GM23338 (cell line): ENCODE measurements around the gene SPAAR. TPM values are rescaled to one million over a fixed set of nuclear protein-coding genes. Genes with fewer than 3 reads are reported as not detected.
A peak's percentile ranks its signal among the peaks of the same experiment; 100 is the strongest.

Source experiments
- ATAC-seq: fragments of 200-7000 bp; cut with Tn5 transposase; 3 replicates; pipeline ENCODE4 v1.9.1; 2020
- DNase-seq: peaks from one replicate; pipeline ENCODE4 v3.0.0-alpha.2; 2015; ENCODE audit warnings: low spot score
- H2AFZ ChIP-seq: fragments of 200-600 bp; sonication (generic); 2 replicates; pipeline ENCODE4 v1.8.0; 2016; ENCODE audit warnings: antibody characterized with exemption, mild to moderate bottlenecking, moderate library complexity
- H3F3A ChIP-seq: fragments of 200-600 bp; sonication (generic); replicated peaks from 2 replicates; pipeline ENCODE4 v1.8.0; 2017; ENCODE audit warnings: antibody characterized with exemption, mixed run types, low read depth
- H3K27ac ChIP-seq: fragments of 200-600 bp; sonication (generic); 2 replicates; pipeline ENCODE4 v1.6.1; 2016; ENCODE audit warnings: low read depth
- H3K27me3 ChIP-seq: fragments of 200-600 bp; sonication (generic); 2 replicates; pipeline ENCODE4 v1.8.0; 2016; ENCODE audit warnings: mild to moderate bottlenecking, mixed run types, moderate library complexity; ENCODE audit not compliant: insufficient read depth
- H3K36me3 ChIP-seq: fragments of 200-600 bp; sonication (generic); 2 replicates; pipeline ENCODE4 v1.8.0; 2016; ENCODE audit warnings: mild to moderate bottlenecking; ENCODE audit not compliant: insufficient read depth
- H3K4me1 ChIP-seq: fragments of 200-600 bp; sonication (generic); 2 replicates; pipeline ENCODE4 v1.8.0; 2016; ENCODE audit warnings: mild to moderate bottlenecking, moderate library complexity; ENCODE audit not compliant: insufficient read depth
- H3K4me2 ChIP-seq: fragments of 200-600 bp; sonication (generic); 2 replicates; pipeline ENCODE4 v1.7.1; 2017; ENCODE audit warnings: mixed run types
- H3K4me3 ChIP-seq: fragments of 200-600 bp; sonication (generic); 2 replicates; pipeline ENCODE4 v1.6.1; 2016; ENCODE audit warnings: mixed run types
- H3K79me2 ChIP-seq: fragments of 200-600 bp; sonication (generic); replicated peaks from 2 replicates; pipeline ENCODE4 v1.8.0; 2017; ENCODE audit warnings: mild to moderate bottlenecking; ENCODE audit not compliant: insufficient read depth
- H3K9me2 ChIP-seq: fragments of 200-600 bp; sonication (generic); 2 replicates; pipeline ENCODE4 v1.8.0; 2017; ENCODE audit not compliant: insufficient read depth
- H4K20me1 ChIP-seq: fragments of 200-600 bp; sonication (generic); replicated peaks from 2 replicates; pipeline ENCODE4 v1.8.0; 2017; ENCODE audit warnings: mild to moderate bottlenecking; ENCODE audit not compliant: insufficient read depth
- H3K27ac Mint-ChIP-seq: 2 replicates; pipeline ENCODE4 v1.8.0; 2020; ENCODE audit warnings: inconsistent platforms, mild to moderate bottlenecking, moderate library complexity, mixed read lengths
- H3K27me3 Mint-ChIP-seq: 3 replicates; pipeline ENCODE4 v1.8.0; 2022; ENCODE audit warnings: low read depth, mild to moderate bottlenecking, moderate library complexity, mixed read lengths, inconsistent platforms; ENCODE audit not compliant: insufficient read depth, poor library complexity
- H3K36me3 Mint-ChIP-seq: 3 replicates; pipeline ENCODE4 v1.8.0; 2021; ENCODE audit warnings: low read depth, mild to moderate bottlenecking, inconsistent platforms, moderate library complexity, mixed read lengths
- H3K4me1 Mint-ChIP-seq: 3 replicates; pipeline ENCODE4 v1.8.0; 2020; ENCODE audit warnings: mild to moderate bottlenecking, inconsistent platforms, mixed read lengths
- H3K4me3 Mint-ChIP-seq: 3 replicates; pipeline ENCODE4 v1.8.0; 2021; ENCODE audit warnings: moderate library complexity, mild to moderate bottlenecking, inconsistent platforms, mixed read lengths
- H3K9me3 Mint-ChIP-seq: 3 replicates; pipeline ENCODE4 v1.8.0; 2020; ENCODE audit warnings: moderate library complexity, mild to moderate bottlenecking, inconsistent platforms, mixed read lengths
- CREB1 ChIP-seq: fragments of 250-450 bp; sonication (Bioruptor Pico); IDR thresholded peaks from 2 replicates; pipeline ENCODE4 v1.5.0; 2020; ENCODE audit warnings: low read depth, mild to moderate bottlenecking, moderate library complexity
- CTCF ChIP-seq, 2 experiments: fragments of 200-600 bp in 1 of 2; sonication (generic) in 1 of 2; conservative IDR thresholded peaks; 2 replicates each; pipeline versions ENCODE4 v1.5.1 to v1.6.1; 2016 to 2017; ENCODE audit warnings: antibody characterized with exemption in 2 of 2, low read depth in 2 of 2, mild to moderate bottlenecking in 2 of 2, moderate library complexity in 1 of 2
- ETS1 ChIP-seq: IDR thresholded peaks from 2 replicates; pipeline ENCODE4 v1.6.1; 2016; ENCODE audit warnings: antibody characterized with exemption
- EZH2 ChIP-seq: fragments of 200-600 bp; sonication (generic); IDR thresholded peaks from one replicate; pipeline ENCODE4 v1.8.0; 2017; ENCODE audit warnings: antibody characterized with exemption, mild to moderate bottlenecking, low read depth; ENCODE audit not compliant: unreplicated experiment
- EZH2phosphoT487 ChIP-seq: fragments of 200-600 bp; sonication (generic); IDR thresholded peaks from one replicate; pipeline ENCODE4 v1.8.1; 2018; ENCODE audit warnings: antibody characterized with exemption; ENCODE audit not compliant: unreplicated experiment
- POLR2AphosphoS5 ChIP-seq: IDR thresholded peaks from 2 replicates; pipeline ENCODE4 v1.6.1; 2016; ENCODE audit warnings: antibody characterized with exemption, low read depth
- ZNF331 ChIP-seq: fragments of 250-450 bp; sonication (Bioruptor Pico); IDR thresholded peaks from 2 replicates; pipeline ENCODE4 v1.5.0; 2020; ENCODE audit warnings: low read depth, mild to moderate bottlenecking, moderate library complexity
- polyA plus RNA-seq: library from polyadenylated mRNA; unstranded; fragments of >200 nt; fragmentation: Nextera tagmentation; extraction: Ambion mirVana; gene quantifications from 2 replicates; pipeline ENCODE4 v1.2.1, GENCODE V29; 2016
- total RNA-seq: library from RNA; depleted of rRNA; stranded (reverse); fragments of >200 nt; shearing (Covaris generic); gene quantifications from 2 replicates; pipeline ENCODE4 v1.2.3, GENCODE V29; 2014

The SPAAR gene
- total and polyA plus RNA-seq, 2 experiments from 2014 or later, result not detected

- Mint-ChIP-seq H3K27me3 (peaks cover 4% of the 10 kb centered on the region), H3K36me3 (no peaks in the 10 kb centered on the region), H3K4me3 (no peak overlapping the region), H3K9me3 (no peaks in the 10 kb centered on the region), H3K4me1 (peaks cover 13% of the 10 kb centered on the region; the same call in 2 of the 3 replicates), H3K27ac (no peak overlapping the region)
- peaks cover 3% of the 10 kb centered on the region; the same call in 1 of the 2 replicates for H3K4me1 ChIP-seq
- H3K4me3 ChIP-seq, result no peak overlapping the region
- H3K27ac ChIP-seq, result no peak overlapping the region
- H2AFZ ChIP-seq, result no peak overlapping the region
- no peaks in the 10 kb centered on the region for H3K9me2 ChIP-seq
- no peak for DNase-seq
- H3K79me2 ChIP-seq, result no peaks in the 10 kb centered on the region
- TF ChIP-seq EZH2 (no peak), POLR2AphosphoS5 (no peak), ETS1 (no peak), CREB1 (no peak), EZH2phosphoT487 (no peak)
- no peaks in the 10 kb centered on the region for H4K20me1 ChIP-seq
- no peaks in the 10 kb centered on the region for H3K27me3 ChIP-seq
- no peaks in the 10 kb centered on the region for H3F3A ChIP-seq
- ATAC-seq, result no peak
- H3K36me3 ChIP-seq, result no peaks in the 10 kb centered on the region
- H3K4me2 ChIP-seq, result no peak overlapping the region
Observed at GRCh38 chr9:35919212-35920008, 10.1 kb downstream of the SPAAR start.

- TF ChIP-seq ZNF331 (CRISPR knock-in tag), result no peak
- TF ChIP-seq CTCF (conservative IDR thresholded peaks at IDR 0.05; ENCODE audit: low read depth in 2 of 2), result 0 out of 4 replicates have a peak, but pooled peaks of 1 of the 2 experiments have one; percentile 1
- Mint-ChIP-seq H3K27me3 (no peaks in the 10 kb centered on the region), H3K4me1 (peaks cover 13% of the 10 kb centered on the region; the same call in 2 of the 3 replicates), H3K9me3 (no peaks in the 10 kb centered on the region), H3K4me3 (no peak overlapping the region), H3K36me3 (no peaks in the 10 kb centered on the region), H3K27ac (no peak overlapping the region)
- Histone ChIP-seq H3K4me3 (no peak overlapping the region), H3K79me2 (no peaks in the 10 kb centered on the region), H3F3A (no peaks in the 10 kb centered on the region), H3K36me3 (no peaks in the 10 kb centered on the region), H3K4me2 (no peak overlapping the region), H3K27ac (no peak overlapping the region), H4K20me1 (no peaks in the 10 kb centered on the region), H3K9me2 (no peaks in the 10 kb centered on the region), H2AFZ (no peak overlapping the region), H3K4me1 (peaks cover 3% of the 10 kb centered on the region; the same call in 1 of the 2 replicates), H3K27me3 (no peaks in the 10 kb centered on the region)
- DNase-seq (no peak), ATAC-seq (no peak)
Observed at GRCh38 chr9:35920051-35920620, 10.8 kb downstream of the SPAAR start.
